GM18499 (cell line): ENCODE measurements around the gene CLEC4D.
A peak's percentile ranks its signal among the peaks of the same experiment; 100 is the strongest.
"Not testable (repeated sequence)": the region's sequence is repeated elsewhere in the genome, so short reads cannot be mapped to it uniquely, and the experiment has no call there.

Source experiments
- ATAC-seq: cut with Tn5 transposase; IDR thresholded peaks from one replicate; pipeline ENCODE4 v1.9.1; 2021; ENCODE audit warnings: moderate number of reproducible peaks; ENCODE audit not compliant: insufficient read depth, unreplicated experiment

Gene CLEC4D

DNA sequence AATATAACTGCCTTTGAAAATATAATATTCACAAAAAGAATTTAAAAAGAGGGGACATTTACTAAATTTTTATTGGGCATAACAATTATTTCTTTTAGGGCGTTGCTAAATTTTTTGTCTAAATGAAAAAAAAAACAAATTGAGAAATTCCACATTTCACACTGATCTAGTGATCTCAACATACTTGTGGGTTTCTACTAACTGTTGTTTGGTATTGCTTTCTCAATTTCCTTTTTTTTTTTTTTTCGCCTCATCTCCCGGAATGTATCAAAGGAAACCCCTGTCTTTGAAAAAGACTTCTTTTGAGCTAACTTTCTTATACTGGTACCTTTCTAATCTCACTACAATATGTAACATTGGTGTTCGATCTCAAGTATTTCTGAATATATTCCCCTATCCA, at the start of gene CLEC4D:
TSS of gene CLEC4D (plus strand) at position 248 of the 400 bp plus-strand sequence. CDS start 230 bp downstream, outside the sequence.
- ATAC-seq = no peak

DNA sequence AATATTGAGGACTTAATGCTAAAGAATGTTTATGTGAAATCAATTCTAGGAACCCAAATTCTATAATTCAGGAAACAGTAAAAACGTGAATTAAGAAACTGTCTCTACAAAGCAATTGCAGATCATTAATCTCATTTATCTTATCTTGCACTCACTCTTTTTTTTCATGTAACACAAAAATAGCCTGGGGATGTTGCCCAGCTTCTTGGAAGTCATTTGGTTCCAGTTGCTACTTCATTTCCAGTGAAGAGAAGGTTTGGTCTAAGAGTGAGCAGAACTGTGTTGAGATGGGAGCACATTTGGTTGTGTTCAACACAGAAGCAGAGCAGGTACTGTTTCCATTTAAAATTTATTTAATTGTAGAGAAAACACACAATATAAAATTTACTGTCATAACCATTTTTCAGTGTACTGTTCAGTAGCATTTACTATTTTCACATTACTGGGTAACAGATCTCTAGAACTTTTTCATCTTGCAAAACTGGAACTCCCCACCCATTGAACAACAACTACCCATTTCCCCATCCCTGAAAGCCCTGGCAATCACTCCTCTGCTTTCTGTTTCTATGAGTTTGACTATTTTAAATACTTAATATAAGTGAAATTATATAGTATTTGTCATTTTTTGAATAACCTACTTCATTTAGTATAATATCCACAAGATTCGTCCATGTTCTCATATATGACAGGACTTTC, 47.9 kb upstream of the CLEC4D start:
- ATAC-seq = no peak

DNA sequence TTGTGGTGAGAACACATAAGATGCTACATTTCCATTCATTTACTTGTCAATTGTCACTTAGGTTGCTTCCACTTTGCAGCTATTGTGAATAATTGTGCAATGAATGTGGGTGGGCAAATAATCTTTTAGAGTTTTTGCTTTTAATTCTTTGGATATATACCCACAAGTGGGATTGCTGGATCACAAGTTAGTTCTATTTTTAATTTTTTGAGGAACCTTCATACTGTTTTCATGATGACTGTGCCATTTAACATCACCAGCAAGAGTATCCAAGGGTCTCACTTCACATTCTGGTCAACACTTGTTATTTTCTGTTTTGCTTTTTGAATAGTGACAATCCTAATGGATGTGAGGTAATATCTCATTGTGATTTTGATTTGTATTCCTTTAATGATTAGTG, 47.1 kb upstream of the CLEC4D start:
- ATAC-seq = no peak

DNA sequence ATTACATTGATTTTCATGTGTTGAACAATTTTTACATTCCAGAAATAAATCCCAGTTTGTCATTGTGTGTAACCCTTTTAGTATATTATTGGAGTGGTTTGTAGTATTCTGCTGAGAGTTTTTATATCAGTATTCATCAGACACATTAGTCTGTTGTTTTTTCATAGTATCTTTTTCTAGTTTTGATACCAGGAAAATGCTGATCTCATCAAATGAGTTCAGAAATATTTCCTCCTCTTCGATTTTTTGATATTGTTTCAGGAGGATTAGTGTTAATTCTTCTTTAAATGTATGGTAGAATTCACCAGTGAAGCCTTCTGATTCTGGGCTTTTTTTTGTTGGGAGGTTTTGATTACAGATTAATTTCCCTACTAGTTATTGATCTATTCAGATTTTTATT, 42.2 kb upstream of the CLEC4D start:
- ATAC-seq = no peak

DNA sequence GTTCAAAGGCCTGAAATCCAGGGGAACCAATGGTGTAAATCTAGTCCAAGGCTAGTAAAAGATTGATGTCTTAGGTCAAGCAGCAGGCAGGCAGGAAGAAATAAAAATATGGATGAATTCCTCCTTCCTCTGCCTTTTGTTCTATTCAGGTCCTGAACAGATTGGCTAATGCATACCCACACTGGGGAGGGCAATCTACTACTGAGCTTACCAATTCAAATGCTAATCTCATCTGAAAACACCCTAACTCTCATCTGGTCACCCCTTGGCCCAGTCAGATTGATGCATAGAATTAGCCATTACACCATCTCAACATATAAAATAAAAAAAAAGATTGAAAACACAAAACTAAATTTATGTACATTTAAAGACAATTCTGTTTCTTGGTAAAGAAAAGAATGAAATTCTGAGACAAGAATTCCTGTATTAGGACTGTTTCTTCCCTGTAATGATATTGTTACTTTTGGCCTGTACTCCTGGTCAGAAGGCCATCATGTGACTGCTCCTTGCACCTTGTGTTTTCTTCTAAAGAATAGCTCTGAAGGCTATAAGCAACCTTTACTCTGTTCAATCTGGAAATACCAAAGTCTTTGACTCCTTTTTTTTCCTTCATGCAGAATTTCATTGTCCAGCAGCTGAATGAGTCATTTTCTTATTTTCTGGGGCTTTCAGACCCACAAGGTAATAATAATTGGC, 37.6 kb upstream of the CLEC4D start:
- ATAC-seq = no peak

DNA sequence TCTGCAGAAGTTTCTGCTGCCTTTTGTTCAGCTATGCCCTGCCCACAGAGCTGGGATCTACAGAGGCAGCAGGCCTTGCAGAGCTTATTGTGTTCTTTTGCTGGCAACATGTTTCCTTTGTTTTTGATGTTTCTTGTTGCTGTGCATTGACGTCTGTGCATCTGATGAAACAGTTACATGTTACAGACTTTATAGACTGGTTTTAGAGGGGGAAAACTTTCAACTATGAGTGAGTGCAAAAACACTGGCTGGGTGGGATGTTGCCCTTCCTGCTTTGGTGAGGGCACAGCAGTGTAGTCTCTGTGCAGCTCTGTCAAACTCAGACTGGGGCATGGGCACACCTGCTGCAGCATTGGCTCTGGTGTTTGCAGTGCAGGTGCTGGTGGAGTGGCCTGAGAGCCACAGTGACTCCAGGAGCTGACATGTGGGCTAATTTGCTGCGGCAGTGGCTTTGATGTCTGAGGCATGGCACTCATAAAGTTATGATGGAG, 30.7 kb upstream of the CLEC4D start:
- no peak for ATAC-seq

DNA sequence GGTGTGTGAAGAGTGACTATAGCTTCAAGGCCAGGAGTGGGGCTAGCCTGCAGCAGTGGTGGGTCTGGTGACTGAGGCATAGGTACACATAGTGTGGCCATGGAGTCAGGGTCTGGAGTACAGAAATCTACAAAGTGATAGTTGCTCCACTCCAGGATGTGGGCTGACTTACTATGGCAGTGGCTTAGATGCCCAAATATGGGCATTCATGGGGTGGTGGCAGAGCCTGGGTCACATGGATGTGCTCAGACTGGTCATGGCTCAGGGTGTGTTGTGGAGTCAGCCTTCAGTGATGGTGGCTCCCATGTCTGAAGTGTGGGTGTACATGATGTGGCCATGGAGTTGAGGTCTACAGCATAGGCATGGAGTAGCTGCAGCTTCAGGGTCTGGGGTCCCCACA, 30.2 kb upstream of the CLEC4D start:
- ATAC-seq = no peak

DNA sequence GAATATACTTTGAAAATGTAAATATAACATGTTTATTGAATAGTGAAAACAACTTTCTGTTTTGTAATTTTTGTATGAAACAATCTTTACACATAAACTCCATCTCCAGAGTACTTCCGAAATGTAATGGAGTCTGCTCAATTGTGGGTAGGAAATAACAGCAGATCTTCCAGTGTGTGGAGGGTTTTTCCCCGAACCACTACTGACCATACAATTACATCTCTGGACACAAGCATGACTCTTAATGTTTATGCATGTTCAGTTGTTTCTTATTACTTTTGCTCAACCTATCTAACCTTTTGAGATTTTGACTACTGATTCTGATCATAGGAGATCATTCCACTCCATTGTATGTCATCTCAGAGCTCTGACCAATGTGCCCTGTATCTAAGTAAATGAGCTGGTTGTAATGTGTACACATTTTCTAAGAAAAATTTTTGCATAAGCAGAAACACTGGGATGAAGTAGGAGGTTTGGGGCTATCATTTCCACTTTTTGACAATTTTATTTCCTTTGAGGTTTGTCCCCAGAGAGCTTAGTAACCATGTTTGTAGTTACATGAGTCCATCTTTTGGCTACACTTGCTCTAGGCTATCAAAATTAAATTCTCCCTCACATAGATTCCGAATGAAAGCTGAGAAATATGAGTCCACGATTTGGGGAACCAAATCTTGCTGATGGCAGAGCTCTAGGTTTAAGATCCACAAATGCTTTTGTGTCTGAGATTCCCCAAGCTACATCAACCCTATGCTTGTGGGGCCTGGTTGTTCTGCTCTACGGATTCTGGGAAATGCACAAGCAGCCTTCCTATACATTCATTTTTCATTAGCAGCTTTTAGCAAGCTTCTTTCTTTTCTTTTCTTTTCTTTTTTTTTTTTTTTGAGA, 21.4 kb upstream of the CLEC4D start:
- no peak for ATAC-seq

DNA sequence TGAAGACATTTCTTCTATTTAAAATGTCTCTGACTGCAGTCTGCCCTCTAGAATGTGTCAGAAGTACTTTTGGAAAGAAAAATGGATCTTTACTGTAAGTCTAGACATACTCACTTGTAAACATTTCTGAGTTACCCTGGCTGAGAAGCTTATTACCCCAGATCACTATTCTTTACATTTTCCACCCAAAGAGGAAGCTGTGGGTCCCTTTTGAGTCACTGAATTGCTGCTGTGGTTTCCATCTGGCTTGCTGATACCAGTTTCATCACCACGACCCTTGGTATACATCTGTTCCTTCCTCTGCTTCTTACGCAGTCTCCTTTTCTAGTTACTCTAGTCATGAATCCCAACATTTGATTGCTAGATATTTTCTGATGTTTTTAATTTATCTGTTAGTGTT, 20.2 kb upstream of the CLEC4D start:
- ATAC-seq = peak; percentile 95

DNA sequence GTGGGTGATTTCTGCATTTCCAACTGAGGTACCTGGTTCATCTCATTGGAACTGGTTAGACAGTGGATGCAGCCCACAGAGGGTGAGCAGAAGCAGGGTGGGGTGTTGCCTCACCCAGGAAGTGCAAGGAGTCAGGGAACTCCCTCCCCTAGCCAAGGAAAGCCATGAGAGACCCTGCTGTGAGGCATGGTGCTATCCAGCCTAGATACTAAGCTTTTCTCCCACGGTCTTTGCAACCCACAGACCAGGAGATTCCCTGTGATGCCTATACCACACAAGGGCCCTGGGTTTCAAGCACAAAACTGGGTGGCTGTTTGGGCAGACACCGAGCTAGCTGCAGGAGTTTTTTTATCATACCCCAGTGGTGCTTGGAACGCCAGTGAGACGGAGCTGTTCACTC, 17.6 kb upstream of the CLEC4D start:
- ATAC-seq = not testable (repeated sequence)

DNA sequence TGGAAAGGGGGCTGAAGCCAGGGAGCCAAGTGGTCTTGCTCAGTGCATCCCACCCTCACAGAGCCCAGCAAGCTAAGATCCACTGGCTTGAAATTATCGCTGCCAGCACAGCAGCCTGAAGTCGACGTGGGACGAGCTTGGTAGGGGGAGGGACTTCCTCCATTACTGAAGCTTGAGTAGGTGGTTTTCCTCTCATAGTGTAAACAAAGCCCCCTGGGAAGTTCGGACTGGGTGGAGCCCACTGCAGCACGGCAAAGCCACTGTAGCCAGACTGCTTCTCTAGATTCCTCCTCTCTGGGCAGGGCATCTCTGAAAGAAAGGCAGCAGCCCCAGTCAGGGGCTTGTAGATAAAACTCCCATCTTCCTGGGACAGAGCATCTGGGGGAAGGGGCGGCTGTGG, 17.2 kb upstream of the CLEC4D start:
- not testable (repeated sequence) for ATAC-seq

DNA sequence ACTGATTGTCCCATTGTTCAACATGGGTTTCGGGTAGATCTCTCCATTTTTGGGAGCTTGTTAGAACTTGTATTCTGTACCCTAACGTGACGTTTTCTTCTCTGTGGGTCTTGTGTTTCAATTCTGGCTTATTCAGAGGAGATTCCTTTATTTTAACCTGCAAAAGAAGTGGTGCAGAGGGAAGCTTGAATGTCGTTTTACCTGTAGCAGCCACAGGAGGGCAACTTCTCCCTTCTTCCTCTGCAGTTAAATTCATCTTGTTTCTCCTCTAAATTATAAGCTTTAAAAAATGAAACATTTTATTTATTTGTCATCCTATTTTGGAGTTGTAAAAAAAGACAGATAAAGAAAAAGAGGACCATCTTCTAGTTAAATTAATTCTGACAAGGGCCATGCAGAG, 13.7 kb upstream of the CLEC4D start:
- no peak for ATAC-seq

DNA sequence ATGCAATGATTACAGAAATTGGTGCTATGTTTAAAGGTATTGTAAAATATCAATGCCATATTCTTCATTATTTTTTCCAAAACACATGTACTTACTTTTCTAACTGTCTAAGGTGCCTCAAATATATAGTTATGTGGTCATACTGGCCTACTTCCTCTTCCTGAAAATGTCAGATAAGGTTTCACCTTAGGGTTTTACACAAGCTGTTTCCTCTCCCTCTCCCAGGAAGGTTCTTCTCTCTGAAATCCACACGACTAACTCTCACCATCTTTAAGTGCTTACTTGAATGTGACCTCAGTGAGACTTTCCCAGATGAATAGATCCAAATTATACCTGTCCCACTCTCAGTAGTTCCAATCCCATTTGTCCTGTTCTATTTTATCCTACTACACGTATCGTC, 11.6 kb upstream of the CLEC4D start:
- no peak for ATAC-seq

DNA sequence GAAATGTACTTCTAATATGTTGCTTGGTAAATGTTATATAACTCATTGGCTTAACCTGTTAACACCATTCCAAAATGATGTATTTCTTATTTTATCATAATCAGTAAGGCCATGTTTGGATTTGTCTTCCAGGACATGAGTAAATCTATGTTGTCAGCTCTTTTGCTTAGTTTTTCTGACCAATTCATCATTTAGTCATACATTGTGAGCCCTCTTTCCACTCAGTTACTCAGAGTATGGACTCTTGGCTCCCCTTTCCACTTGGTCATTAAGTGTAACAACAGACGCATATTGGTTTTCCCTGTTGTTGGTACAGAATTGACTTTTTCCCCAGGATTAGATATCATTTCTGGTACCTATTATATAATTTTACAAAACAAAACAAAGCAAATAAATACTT, 9.0 kb upstream of the CLEC4D start:
- ATAC-seq = no peak

DNA sequence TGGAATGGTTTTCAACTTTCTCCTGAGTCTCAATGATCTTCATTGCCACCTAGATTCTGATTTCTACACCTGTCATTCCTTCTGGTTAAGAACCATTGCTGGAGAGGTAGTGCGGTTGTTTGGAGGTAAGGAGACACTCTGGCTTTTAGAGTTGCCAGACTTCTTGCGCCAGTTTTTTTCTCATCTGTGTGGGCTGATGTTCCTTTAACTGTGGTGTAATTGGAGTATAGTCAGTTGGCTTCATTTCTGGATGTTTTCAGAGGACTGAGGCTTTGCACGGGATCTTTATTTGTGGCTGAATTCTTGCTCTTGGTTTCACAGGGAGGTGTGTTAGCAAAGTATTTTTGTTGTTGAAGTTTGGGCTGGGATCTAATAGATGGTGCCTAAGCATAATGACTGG, 5.7 kb upstream of the CLEC4D start:
- no peak for ATAC-seq

DNA sequence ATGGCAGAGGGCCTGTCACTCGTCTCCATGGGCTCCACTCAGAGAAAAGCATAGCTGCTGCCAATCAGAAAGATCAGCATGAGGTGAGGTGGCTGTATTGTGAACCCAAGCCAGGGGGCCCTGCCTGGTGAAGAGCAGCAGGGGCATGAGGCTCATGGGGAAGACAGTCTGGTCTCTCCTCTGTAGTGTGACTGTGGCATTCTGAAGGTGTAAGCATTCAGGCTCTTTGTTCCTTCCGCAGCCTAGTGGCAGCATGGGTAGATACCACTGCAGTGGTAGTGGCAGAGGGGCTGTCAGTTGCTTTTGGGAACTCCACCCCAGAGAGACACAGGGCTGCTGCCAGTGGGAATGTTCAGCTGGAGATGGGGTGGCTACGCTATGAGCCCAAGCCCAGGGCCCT, 5.1 kb upstream of the CLEC4D start:
- ATAC-seq = no peak

DNA sequence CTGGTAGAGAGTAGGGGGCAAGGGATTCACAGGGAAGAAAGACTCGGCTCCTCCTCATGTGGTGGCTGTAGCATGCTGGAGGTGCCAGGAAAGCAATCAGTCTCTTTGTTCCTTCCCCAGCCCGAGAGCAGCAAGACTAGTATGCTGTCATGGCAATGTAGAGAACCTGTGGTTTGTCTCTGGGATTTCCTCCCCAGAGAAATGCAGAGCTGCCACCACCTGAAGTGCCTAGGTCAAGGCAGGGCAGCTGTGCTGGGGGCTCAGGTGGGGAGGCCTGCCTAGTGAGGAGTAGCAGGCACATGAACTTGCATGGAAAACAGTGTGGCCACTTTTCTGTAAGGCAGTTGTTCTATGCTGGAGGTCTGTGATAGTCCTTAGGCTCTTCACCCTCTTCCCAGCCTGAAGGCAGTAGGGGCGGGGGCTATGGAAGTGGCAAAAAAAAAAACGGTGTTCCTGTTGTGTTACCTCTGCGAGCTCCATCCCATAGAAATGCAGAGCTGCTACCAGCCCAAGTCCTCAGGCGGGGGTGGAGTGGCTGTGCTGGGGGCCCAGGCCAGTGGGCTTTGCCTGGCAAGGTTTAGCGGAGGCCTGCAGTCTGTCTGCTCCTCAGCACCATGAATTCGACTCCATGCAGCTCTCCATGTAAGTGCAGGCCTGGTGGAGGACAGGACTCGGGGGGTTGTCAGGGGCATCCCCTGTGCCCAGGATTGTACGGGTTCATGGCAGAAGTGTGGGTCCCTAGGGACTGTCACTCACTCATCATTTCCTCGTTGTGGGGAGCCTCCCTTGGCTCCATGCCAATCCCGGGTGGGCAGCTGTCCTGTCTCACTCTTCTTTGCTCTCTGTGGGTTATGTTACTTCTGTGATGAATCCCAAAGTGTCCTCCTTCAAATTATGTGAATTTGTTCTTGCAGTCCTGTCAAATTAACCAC, 4.1 kb upstream of the CLEC4D start:
- no peak for ATAC-seq

DNA sequence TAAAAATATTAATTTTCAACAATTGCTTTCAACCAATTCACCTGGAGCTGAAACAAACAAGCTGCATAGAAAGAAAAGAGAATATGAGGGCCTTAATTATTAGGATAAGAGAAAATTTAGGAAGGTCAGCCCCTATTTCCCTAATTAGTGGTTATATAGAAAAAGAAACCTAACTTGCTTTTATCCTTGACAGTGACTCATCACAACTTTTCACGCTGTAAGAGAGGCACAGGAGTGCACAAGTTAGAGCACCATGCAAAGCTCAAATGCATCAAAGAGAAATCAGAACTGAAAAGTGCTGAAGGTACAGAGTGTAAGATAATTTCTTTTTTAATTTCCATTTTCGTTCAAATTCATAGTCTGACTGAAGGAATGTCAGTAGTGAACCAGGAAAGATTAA, 4.7 kb downstream of the CLEC4D start:
- ATAC-seq = no peak

DNA sequence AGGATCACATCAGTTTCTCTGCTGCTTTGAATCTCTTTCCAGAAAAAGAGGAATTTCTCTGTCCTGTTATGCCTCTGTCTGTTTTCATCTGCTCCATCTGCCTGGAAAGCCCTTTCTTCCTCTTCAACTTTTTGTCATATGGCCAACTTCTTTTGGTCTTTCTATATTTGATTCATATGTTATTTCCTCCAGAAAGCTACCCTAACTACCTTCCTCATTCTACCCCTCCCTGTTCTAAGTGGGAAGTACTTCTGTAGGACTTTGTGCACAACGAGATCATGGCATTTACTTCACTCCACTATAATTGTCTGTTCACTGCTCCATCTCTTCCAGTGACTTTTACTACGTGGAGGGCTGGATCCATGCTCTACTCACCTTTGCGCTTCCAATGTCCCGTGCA, 5.9 kb downstream of the CLEC4D start:
- ATAC-seq = no peak
